HG03457 (cell line): ENCODE data around the gene TRIM49.
"Not testable (repeated sequence)": the region's sequence is repeated elsewhere in the genome, so short reads cannot be mapped to it uniquely, and the experiment has no call there.

Experiments used
- ATAC-seq: cut with Tn5 transposase; IDR thresholded peaks from one replicate; pipeline ENCODE4 v1.9.1; 2021; ENCODE audit warnings: moderate number of reproducible peaks; ENCODE audit not compliant: unreplicated experiment

Gene TRIM49

GRCh38 chr11:89808475-89808874 is at the start of gene TRIM49:
Gene TRIM49, minus strand, starts transcription at chr11:89808575. Its CDS starts 4,106 bp downstream, at chr11:89804469.
- not testable (repeated sequence) for ATAC-seq

GRCh38 chr11:89826694-89827093 is 18.3 kb upstream of the TRIM49 start:
- ATAC-seq, result not testable (repeated sequence)

- not testable (repeated sequence) for ATAC-seq
Measured at GRCh38 chr11:89820008-89820407, 11.6 kb upstream of the TRIM49 start.

- ATAC-seq, result not testable (repeated sequence)
Measured at GRCh38 chr11:89813535-89813934, 5.2 kb upstream of the TRIM49 start.

GRCh38 chr11:89787506-89788063 is 20.8 kb downstream of the TRIM49 start:
- not testable (repeated sequence) for ATAC-seq

GRCh38 chr11:89785726-89786125 is 22.6 kb downstream of the TRIM49 start:
- ATAC-seq, result not testable (repeated sequence)

- not testable (repeated sequence) for ATAC-seq
Measured at GRCh38 chr11:89750822-89751221, 57.6 kb downstream of the TRIM49 start.
